Mucosa of rectum (tissue), 2 donors: Measurements from ENCODE around the gene ADARB2.

ENCODE experiments used
- H3K27ac ChIP-seq, 2 donors: one replicate each; pipeline ENCODE4 v1.7.0; 2013; ENCODE audit warnings: inconsistent platforms in 2 of 2, low read depth in 2 of 2, low read length in 2 of 2
- H3K27me3 ChIP-seq, 2 donors: one replicate each; pipeline ENCODE4 v1.7.0; 2013; ENCODE audit warnings: low read length in 2 of 2; ENCODE audit not compliant: control insufficient read depth in 2 of 2, insufficient read depth in 2 of 2
- H3K36me3 ChIP-seq, 2 donors: one replicate each; pipeline ENCODE4 v1.7.0; 2013; ENCODE audit warnings: low read length in 2 of 2; ENCODE audit not compliant: control insufficient read depth in 2 of 2, insufficient read depth in 2 of 2
- H3K4me1 ChIP-seq, 2 donors: one replicate each; pipeline ENCODE4 v1.7.0; 2013; ENCODE audit warnings: low read length in 2 of 2, mild to moderate bottlenecking in 1 of 2; ENCODE audit not compliant: control insufficient read depth in 2 of 2, insufficient read depth in 2 of 2
- H3K4me3 ChIP-seq, 2 donors: one replicate each; pipeline ENCODE4 v1.7.0; 2013; ENCODE audit warnings: low read length in 2 of 2
- H3K9ac ChIP-seq, 2 donors: one replicate each; pipeline ENCODE4 v1.7.0; 2013; ENCODE audit warnings: low read length in 2 of 2, low read depth in 1 of 2, mild to moderate bottlenecking in 1 of 2
- H3K9me3 ChIP-seq, 2 donors: one replicate each; pipeline ENCODE4 v1.7.0; 2013; ENCODE audit warnings: low read length in 2 of 2; ENCODE audit not compliant: control insufficient read depth in 2 of 2
- donor health status: healthy.
- donor health status: Normal muscosa, but diverticular disease.

Gene ADARB2

GRCh38 chr10:1130995-1131790 lies 606.1 kb downstream of the ADARB2 start:
- no peaks in the 10 kb centered on the region for H3K4me1 ChIP-seq
- H3K27ac ChIP-seq, result no peak overlapping the region
- no peaks in the 10 kb centered on the region for H3K9me3 ChIP-seq
- no peaks in the 10 kb centered on the region for H3K27me3 ChIP-seq
- H3K36me3 ChIP-seq, result peaks cover 31 to 42% of the 10 kb centered on the region in 2 donors
- no peak overlapping the region for H3K9ac ChIP-seq
- H3K4me3 ChIP-seq, result no peak overlapping the region

GRCh38 chr10:1130226-1130625 lies 607.1 kb downstream of the ADARB2 start:
- Histone ChIP-seq H3K36me3 (peaks cover 36 to 50% of the 10 kb centered on the region in 2 donors), H3K9me3 (no peaks in the 10 kb centered on the region), H3K27me3 (no peaks in the 10 kb centered on the region), H3K4me3 (no peak overlapping the region), H3K9ac (no peak overlapping the region), H3K27ac (no peak overlapping the region), H3K4me1 (no peaks in the 10 kb centered on the region)

- no peaks in the 10 kb centered on the region for H3K4me1 ChIP-seq
- no peaks in the 10 kb centered on the region for H3K27me3 ChIP-seq
- no peaks in the 10 kb centered on the region for H3K9me3 ChIP-seq
- H3K4me3 ChIP-seq, result no peak overlapping the region
- peaks cover 51 to 65% of the 10 kb centered on the region in 2 donors for H3K36me3 ChIP-seq
- H3K27ac ChIP-seq, result no peak overlapping the region
- no peak overlapping the region for H3K9ac ChIP-seq
Observed at GRCh38 chr10:1128649-1129048, 608.7 kb downstream of the ADARB2 start.

- no peaks in the 10 kb centered on the region for H3K27me3 ChIP-seq
- H3K4me1 ChIP-seq, result no peaks in the 10 kb centered on the region
- no peak overlapping the region for H3K9ac ChIP-seq
- peaks cover 51 to 66% of the 10 kb centered on the region in 2 donors for H3K36me3 ChIP-seq
- no peak overlapping the region for H3K4me3 ChIP-seq
- no peaks in the 10 kb centered on the region for H3K9me3 ChIP-seq
- no peak overlapping the region for H3K27ac ChIP-seq
Observed at GRCh38 chr10:1128115-1128514, 609.2 kb downstream of the ADARB2 start.

GRCh38 chr10:1127629-1128028 lies 609.7 kb downstream of the ADARB2 start:
- H3K4me3 ChIP-seq, result no peak overlapping the region
- H3K27me3 ChIP-seq, result no peaks in the 10 kb centered on the region
- H3K36me3 ChIP-seq, result peaks cover 51 to 69% of the 10 kb centered on the region in 2 donors
- H3K9ac ChIP-seq, result no peak overlapping the region
- H3K27ac ChIP-seq, result no peak overlapping the region
- H3K4me1 ChIP-seq, result no peaks in the 10 kb centered on the region
- H3K9me3 ChIP-seq, result no peaks in the 10 kb centered on the region
